Activated CD8-positive, alpha-beta memory T cell treated with anti-CD3 and anti-CD28 coated beads, Interleukin-2, amount 50 U/mL, for 24 hours (primary cell): ENCODE data around the gene SLC10A3.
"Not testable (repeated sequence)": the region's sequence is repeated elsewhere in the genome, so short reads cannot be mapped to it uniquely, and the experiment has no call there.

ENCODE experiments used
- DNase-seq: peaks from one replicate; pipeline ENCODE4 v3.0.0-alpha.2; 2020; ENCODE audit errors: extremely low read depth

SLC10A3 gene

GRCh38 chrX:154509455-154509854, 19.0 kb upstream of the SLC10A3 start:
- DNase-seq, result no peak

GRCh38 chrX:154508384-154508745, 17.9 kb upstream of the SLC10A3 start:
- no peak for DNase-seq

GRCh38 chrX:154507673-154508383, 17.4 kb upstream of the SLC10A3 start:
- no peak for DNase-seq

GRCh38 chrX:154506483-154507332, 16.3 kb upstream of the SLC10A3 start:
- no peak for DNase-seq

GRCh38 chrX:154505734-154506133, 15.3 kb upstream of the SLC10A3 start:
- DNase-seq, result no peak

GRCh38 chrX:154502989-154503388, 12.6 kb upstream of the SLC10A3 start:
- no peak for DNase-seq

- DNase-seq, result no peak
These were observed 11.7 kb upstream of the SLC10A3 start for GRCh38 chrX:154502098-154502497.

- not testable (repeated sequence) for DNase-seq
These were observed 11.0 kb upstream of the SLC10A3 start for GRCh38 chrX:154501423-154501822.

- DNase-seq, result not testable (repeated sequence)
These were observed 6.2 kb upstream of the SLC10A3 start for GRCh38 chrX:154496591-154497137.

- DNase-seq, result no peak
These were observed 5.1 kb upstream of the SLC10A3 start for GRCh38 chrX:154495472-154495922.

GRCh38 chrX:154494715-154495114, 4.3 kb upstream of the SLC10A3 start:
- DNase-seq, result no peak

GRCh38 chrX:154490021-154490413, 412 bp downstream of the SLC10A3 start:
- DNase-seq, result no peak

GRCh38 chrX:154489182-154489581, 1.2 kb downstream of the SLC10A3 start:
- DNase-seq, result no peak

- DNase-seq, result no peak
These were observed 1.9 kb downstream of the SLC10A3 start for GRCh38 chrX:154488336-154489075.

GRCh38 chrX:154487518-154488290, 2.7 kb downstream of the SLC10A3 start:
- DNase-seq, result no peak

- DNase-seq, result no peak
These were observed 3.8 kb downstream of the SLC10A3 start, which contains the start of gene UBL4A for GRCh38 chrX:154486396-154487207. Gene UBL4A (minus strand): TSS chrX:154486615. CDS start chrX:154486584, 31 bp downstream.

GRCh38 chrX:154486052-154486395, 4.4 kb downstream of the SLC10A3 start:
- DNase-seq, result no peak

GRCh38 chrX:154485150-154486051, 5.0 kb downstream of the SLC10A3 start:
- no peak for DNase-seq
